GM23248 (cell line): Measurements from ENCODE around the gene PTK6. TPM values are rescaled to one million over a fixed set of nuclear protein-coding genes. Genes with fewer than 3 reads are reported as not detected.

ENCODE experiments used
- DNase-seq: peaks from one replicate; pipeline ENCODE4 v3.0.0-alpha.2; 2015
- H2AFZ ChIP-seq: fragments of 200-600 bp; sonication (generic); 2 replicates; pipeline ENCODE4 v1.6.1; 2016; ENCODE audit warnings: antibody characterized with exemption
- H3F3A ChIP-seq: fragments of 200-600 bp; sonication (generic); 2 replicates; pipeline ENCODE4 v1.6.1; 2016; ENCODE audit warnings: mild to moderate bottlenecking, antibody characterized with exemption, mixed run types; ENCODE audit not compliant: insufficient read depth
- H3K27ac ChIP-seq: fragments of 200-600 bp; sonication (generic); 2 replicates; pipeline ENCODE4 v1.5.1; 2016; ENCODE audit warnings: mild to moderate bottlenecking
- H3K27me3 ChIP-seq: fragments of 200-600 bp; sonication (generic); replicated peaks from 2 replicates; pipeline ENCODE4 v1.6.1; 2016; ENCODE audit warnings: mild to moderate bottlenecking; ENCODE audit not compliant: insufficient read depth
- H3K36me3 ChIP-seq: fragments of 200-600 bp; sonication (generic); 2 replicates; pipeline ENCODE4 v1.6.1; 2016; ENCODE audit warnings: low read depth, mild to moderate bottlenecking
- H3K4me1 ChIP-seq: fragments of 200-600 bp; sonication (generic); 2 replicates; pipeline ENCODE4 v1.6.1; 2016; ENCODE audit warnings: mild to moderate bottlenecking; ENCODE audit not compliant: insufficient read depth
- H3K4me2 ChIP-seq: fragments of 200-600 bp; sonication (generic); one replicate; pipeline ENCODE4 v1.6.1; 2016; ENCODE audit warnings: mild to moderate bottlenecking; ENCODE audit not compliant: unreplicated experiment
- H3K4me3 ChIP-seq: fragments of 200-600 bp; sonication (generic); 2 replicates; pipeline ENCODE4 v1.5.1; 2016; ENCODE audit warnings: mild to moderate bottlenecking
- H3K79me2 ChIP-seq: fragments of 200-600 bp; sonication (generic); 2 replicates; pipeline ENCODE4 v1.6.1; 2016; ENCODE audit warnings: mild to moderate bottlenecking; ENCODE audit not compliant: insufficient read depth
- H3K9ac ChIP-seq: fragments of 200-600 bp; sonication (generic); 2 replicates; pipeline ENCODE4 v1.6.1; 2016; ENCODE audit warnings: mild to moderate bottlenecking
- H3K9me2 ChIP-seq: fragments of 200-600 bp; sonication (generic); 2 replicates; pipeline ENCODE4 v1.6.1; 2016; ENCODE audit warnings: mixed run types, mild to moderate bottlenecking, moderate library complexity; ENCODE audit not compliant: insufficient read depth
- H3K9me3 ChIP-seq: fragments of 200-600 bp; sonication (generic); one replicate; pipeline ENCODE4 v1.6.1; 2017; ENCODE audit warnings: low read depth
- H4K20me1 ChIP-seq: fragments of 200-600 bp; sonication (generic); 2 replicates; pipeline ENCODE4 v1.6.0; 2016; ENCODE audit not compliant: insufficient read depth
- EZH2 ChIP-seq: fragments of 200-600 bp; sonication (generic); IDR thresholded peaks from 2 replicates; pipeline ENCODE4 v1.6.1; 2018; ENCODE audit warnings: antibody characterized with exemption, mild to moderate bottlenecking; ENCODE audit not compliant: insufficient read depth, poor library complexity, severe bottlenecking
- EZH2phosphoT487 ChIP-seq: fragments of 200-600 bp; sonication (generic); IDR thresholded peaks from 2 replicates; pipeline ENCODE4 v1.6.1; 2018; ENCODE audit warnings: antibody characterized with exemption, moderate library complexity, mild to moderate bottlenecking, low read depth; ENCODE audit not compliant: insufficient read depth
- WGBS, 2 experiments: methylation state at CpG; one replicate each; pipeline ENCODE4 v1.1.6; 2015 to 2017; ENCODE audit warnings: low lambda C conversion rate in 2 of 2, low coverage in 1 of 2; ENCODE audit errors: missing lambda C conversion rate in 2 of 2; 5-methylcytosine and 5-hydroxymethylcytosine counted together
- in situ Hi-C: fragments of 300-500 bp; cut with MboI; formaldehyde crosslinking; loops from 2 replicates; pipeline ENCODE4 v1.15.0; 2020
- polyA plus RNA-seq: library from polyadenylated mRNA; unstranded; fragments of >200 nt; fragmentation: Nextera tagmentation; extraction: Ambion mirVana; gene quantifications from 2 replicates; pipeline ENCODE4 v1.2.1, GENCODE V29; 2016
- total RNA-seq: library from RNA; depleted of rRNA; stranded (reverse); fragments of >200 nt; shearing (Covaris generic); gene quantifications from 2 replicates; pipeline ENCODE4 v1.2.3, GENCODE V29; 2014

Gene PTK6
- total and polyA plus RNA-seq, 2 experiments from 2014 or later: not detected

DNA sequence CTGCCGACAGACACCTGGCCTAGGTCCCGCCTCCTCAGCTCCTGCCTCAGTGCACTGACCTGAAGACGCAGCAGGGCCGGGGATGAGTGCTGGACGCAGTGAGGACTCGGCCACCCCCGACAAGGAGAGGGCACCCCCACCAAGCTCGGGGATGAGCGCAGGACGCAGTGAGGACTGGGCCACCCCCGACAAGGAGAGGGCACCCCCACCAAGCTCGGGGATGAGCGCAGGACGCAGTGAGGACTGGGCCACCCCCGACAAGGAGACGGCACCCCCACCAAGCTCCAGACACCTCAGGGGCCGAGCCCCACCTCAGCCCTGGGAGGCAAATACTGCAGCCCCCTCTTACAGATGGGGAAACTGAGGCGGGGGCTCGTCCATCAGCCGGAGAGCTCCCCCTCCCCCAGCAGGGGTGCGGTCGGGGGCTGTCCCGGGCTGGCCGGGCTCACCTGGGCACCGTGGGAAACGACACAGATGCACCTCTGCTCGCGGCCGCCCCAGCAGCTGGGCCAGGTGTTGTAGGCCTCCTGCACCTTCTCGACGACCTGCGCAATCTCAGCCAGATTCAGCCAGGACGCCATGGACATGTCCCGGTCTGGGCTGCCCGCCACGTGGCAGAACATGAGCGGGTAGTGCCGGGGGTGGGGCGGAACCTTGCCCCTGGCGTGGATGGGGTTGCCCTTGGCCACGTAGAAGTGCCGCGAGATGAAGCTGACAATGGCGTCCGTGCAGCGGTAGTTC lies 29.4 kb upstream of the PTK6 start:
- WGBS, 2 experiments: 87 to 91% methylated on average over 39 to 46 of the region's 46 CpGs
- in situ Hi-C loops: no loop called here
- no peak overlapping the region for H3K4me2 ChIP-seq

DNA sequence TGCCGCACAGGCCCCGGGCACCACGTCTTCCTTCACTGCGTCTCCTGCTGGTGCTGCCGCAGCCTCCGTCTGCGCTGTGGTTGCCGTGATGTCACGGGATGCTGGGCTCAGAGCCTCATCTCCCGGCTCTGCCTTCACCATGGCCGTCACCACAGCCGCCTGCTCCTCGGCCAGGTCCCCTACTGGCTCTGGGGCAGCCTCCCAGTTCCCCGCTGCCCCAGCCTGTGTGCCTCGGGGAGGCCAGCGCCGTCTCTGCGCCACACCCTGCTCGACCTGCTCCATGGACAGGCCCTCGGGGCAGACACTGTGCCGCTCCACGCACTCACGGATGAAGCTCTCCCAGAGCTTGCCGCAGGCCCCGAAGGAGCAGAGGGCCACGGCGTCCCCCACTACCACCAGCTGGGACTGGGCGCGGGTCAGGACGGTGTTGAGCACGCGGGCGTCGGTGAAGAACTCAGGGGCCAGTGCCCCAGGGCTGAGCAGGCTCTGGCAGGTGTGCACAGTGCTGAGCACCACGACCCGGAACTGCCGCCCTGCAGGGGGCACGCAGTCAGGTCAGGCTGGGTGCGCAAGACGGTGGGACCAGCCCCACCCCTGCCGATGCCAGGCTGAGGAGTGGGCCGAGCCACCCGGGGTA lies 28.6 kb upstream of the PTK6 start:
- H3K4me3 ChIP-seq: no peak overlapping the region
- H3K9ac ChIP-seq: no peak overlapping the region
- no peaks in the 10 kb centered on the region for H3F3A ChIP-seq
- H3K36me3 ChIP-seq: no peaks in the 10 kb centered on the region
- in situ Hi-C loops: no loop called here
- no peak overlapping the region for H3K4me2 ChIP-seq
- no peaks in the 10 kb centered on the region for H3K9me3 ChIP-seq
- H3K9me2 ChIP-seq: no peaks in the 10 kb centered on the region
- WGBS, 2 experiments: 94% methylated on average over 42 of the region's 43 CpGs
- no peaks in the 10 kb centered on the region for H3K79me2 ChIP-seq
- TF ChIP-seq EZH2phosphoT487 (no peak), EZH2 (no peak)
- H3K4me1 ChIP-seq: no peaks in the 10 kb centered on the region
- H2AFZ ChIP-seq: no peak overlapping the region
- no peaks in the 10 kb centered on the region for H3K27me3 ChIP-seq
- DNase-seq: no peak
- H4K20me1 ChIP-seq: no peaks in the 10 kb centered on the region
- no peak overlapping the region for H3K27ac ChIP-seq

More for the DNA sequence above, 29.4 kb upstream of the PTK6 start:
- H3K4me1 ChIP-seq: no peaks in the 10 kb centered on the region
- H3K27me3 ChIP-seq: no peaks in the 10 kb centered on the region
- no peaks in the 10 kb centered on the region for H3K36me3 ChIP-seq
- no peaks in the 10 kb centered on the region for H3K9me2 ChIP-seq
- no peak for DNase-seq
- no peaks in the 10 kb centered on the region for H3K79me2 ChIP-seq
- no peak overlapping the region for H3K4me3 ChIP-seq
- H4K20me1 ChIP-seq: no peaks in the 10 kb centered on the region
- H3K27ac ChIP-seq: no peak overlapping the region
- TF ChIP-seq EZH2: no peak
- no peaks in the 10 kb centered on the region for H3K9me3 ChIP-seq
- no peaks in the 10 kb centered on the region for H3F3A ChIP-seq
- no peak overlapping the region for H2AFZ ChIP-seq
- no peak overlapping the region for H3K9ac ChIP-seq

- in situ Hi-C loops: no loop called here
- no peak overlapping the region for H3K9ac ChIP-seq
- no peak for DNase-seq
- no peak overlapping the region for H2AFZ ChIP-seq
- H3K4me2 ChIP-seq: no peak overlapping the region
- TF ChIP-seq EZH2 (no peak), EZH2phosphoT487 (no peak)
- 93 to 95% methylated on average over 45 to 61 of the region's 61 CpGs for WGBS, 2 experiments
- H3K36me3 ChIP-seq: no peaks in the 10 kb centered on the region
- H3K4me1 ChIP-seq: no peaks in the 10 kb centered on the region
- H3K79me2 ChIP-seq: no peaks in the 10 kb centered on the region
- no peaks in the 10 kb centered on the region for H3K9me2 ChIP-seq
- no peaks in the 10 kb centered on the region for H3K27me3 ChIP-seq
- no peak overlapping the region for H3K4me3 ChIP-seq
- H4K20me1 ChIP-seq: no peaks in the 10 kb centered on the region
- no peak overlapping the region for H3K27ac ChIP-seq
- H3F3A ChIP-seq: no peaks in the 10 kb centered on the region
- no peaks in the 10 kb centered on the region for H3K9me3 ChIP-seq
Observed at GRCh38 chr20:63565021-63565698, 28.0 kb upstream of the PTK6 start.

DNA sequence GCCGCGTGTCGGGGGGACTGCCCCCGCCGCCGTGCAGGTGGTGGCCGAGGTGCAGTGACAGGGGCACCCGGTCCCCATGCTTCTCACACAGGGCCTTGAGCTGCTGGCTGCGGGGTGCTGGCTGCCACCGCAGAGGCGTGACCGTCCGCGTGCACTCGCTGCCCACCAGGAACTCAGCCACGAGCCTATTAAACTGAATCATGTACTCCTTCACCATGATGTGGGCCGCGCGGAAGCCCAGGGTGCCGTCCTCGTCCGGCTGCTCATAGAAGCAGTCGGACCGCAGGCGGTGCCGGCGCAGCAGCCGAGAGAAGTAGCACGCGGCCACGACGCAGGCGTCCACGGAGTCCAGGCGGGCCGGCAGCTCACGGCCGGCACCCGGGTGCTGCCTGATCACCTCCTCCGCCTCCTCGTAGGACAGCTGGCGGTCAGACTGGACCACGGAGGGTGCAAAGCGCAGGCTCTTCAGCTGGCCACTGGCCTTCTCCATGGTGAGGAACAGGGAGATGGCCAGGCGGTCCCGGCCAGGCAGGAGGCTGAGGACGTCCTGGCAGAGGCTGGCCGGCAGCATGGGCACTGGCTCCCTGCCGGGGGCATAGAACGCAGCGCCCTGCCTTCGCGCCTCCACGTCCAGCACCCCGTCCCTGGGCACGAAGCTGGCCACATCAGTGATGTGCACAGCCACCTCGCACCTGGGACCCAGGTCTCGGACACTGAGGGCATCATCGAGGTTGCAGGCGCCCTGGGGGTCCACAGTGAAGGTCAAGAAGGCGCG lies 27.0 kb upstream of the PTK6 start:
- no peaks in the 10 kb centered on the region for H3K27me3 ChIP-seq
- no peak overlapping the region for H3K4me2 ChIP-seq
- H3F3A ChIP-seq: no peaks in the 10 kb centered on the region
- H3K4me3 ChIP-seq: no peak overlapping the region
- H3K9me3 ChIP-seq: no peaks in the 10 kb centered on the region
- H4K20me1 ChIP-seq: no peaks in the 10 kb centered on the region
- DNase-seq: no peak
- no peaks in the 10 kb centered on the region for H3K36me3 ChIP-seq
- in situ Hi-C loops: no loop called here
- TF ChIP-seq EZH2 (no peak), EZH2phosphoT487 (no peak)
- H3K9me2 ChIP-seq: no peaks in the 10 kb centered on the region
- no peak overlapping the region for H2AFZ ChIP-seq
- WGBS, 2 experiments: 92 to 95% methylated on average over 56 to 61 of the region's 62 CpGs
- H3K9ac ChIP-seq: no peak overlapping the region
- no peak overlapping the region for H3K27ac ChIP-seq
- no peaks in the 10 kb centered on the region for H3K4me1 ChIP-seq
- no peaks in the 10 kb centered on the region for H3K79me2 ChIP-seq
